ENCODE measurements around the gene C2CD4C.

The C2CD4C gene

GRCh38 chr19:374183-374885, 34.6 kb downstream of the C2CD4C start:
- no peak for TF ChIP-seq CTCF (IDR thresholded peaks at IDR 0.05; ENCODE audit: borderline replicate concordance, insufficient read depth, low read depth, low read length)

GRCh38 chr19:373391-374182, 35.4 kb downstream of the C2CD4C start:
- TF ChIP-seq CTCF (IDR thresholded peaks at IDR 0.05; ENCODE audit: borderline replicate concordance, insufficient read depth, low read depth, low read length) = no peak
- no peak overlapping the region for H3K4me3 ChIP-seq (ENCODE audit: low read depth, low read length)

More at GRCh38 chr19:374183-374885, 34.6 kb downstream of the C2CD4C start:
- H3K4me3 ChIP-seq (ENCODE audit: low read depth, low read length) = no peak overlapping the region

DNA sequence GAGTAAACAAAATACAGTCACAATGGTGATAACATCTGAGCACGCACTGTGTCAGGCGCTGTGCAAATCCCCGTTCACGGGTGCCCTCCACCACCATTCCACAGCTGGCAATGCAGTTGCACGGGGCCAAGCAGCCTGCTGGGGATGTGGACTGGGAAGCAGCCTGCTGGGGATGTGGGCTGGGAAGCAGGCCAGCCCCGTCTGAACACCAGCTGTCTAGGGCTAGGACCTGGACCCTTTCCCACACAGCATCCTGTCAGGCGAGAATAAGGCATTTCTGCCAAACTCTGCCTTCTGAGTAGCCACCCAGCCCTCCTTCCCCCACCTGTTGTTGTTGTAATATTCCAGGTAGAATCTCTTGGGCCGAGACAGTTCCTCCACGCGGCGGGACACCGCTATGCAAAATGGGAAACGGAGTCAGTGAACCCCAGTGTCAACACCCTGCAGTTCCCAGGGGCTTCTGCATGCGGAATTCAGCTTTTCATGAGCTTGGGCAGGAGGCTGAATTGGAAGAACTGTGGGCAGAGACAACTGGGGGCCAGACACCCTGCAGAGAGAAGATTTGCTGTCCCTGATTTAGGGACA, 36.5 kb downstream of the C2CD4C start:
- no peak for TF ChIP-seq CTCF (IDR thresholded peaks at IDR 0.05; ENCODE audit: borderline replicate concordance, insufficient read depth, low read depth, low read length)
- H3K4me3 ChIP-seq (ENCODE audit: low read depth, low read length) = no peak overlapping the region

DNA sequence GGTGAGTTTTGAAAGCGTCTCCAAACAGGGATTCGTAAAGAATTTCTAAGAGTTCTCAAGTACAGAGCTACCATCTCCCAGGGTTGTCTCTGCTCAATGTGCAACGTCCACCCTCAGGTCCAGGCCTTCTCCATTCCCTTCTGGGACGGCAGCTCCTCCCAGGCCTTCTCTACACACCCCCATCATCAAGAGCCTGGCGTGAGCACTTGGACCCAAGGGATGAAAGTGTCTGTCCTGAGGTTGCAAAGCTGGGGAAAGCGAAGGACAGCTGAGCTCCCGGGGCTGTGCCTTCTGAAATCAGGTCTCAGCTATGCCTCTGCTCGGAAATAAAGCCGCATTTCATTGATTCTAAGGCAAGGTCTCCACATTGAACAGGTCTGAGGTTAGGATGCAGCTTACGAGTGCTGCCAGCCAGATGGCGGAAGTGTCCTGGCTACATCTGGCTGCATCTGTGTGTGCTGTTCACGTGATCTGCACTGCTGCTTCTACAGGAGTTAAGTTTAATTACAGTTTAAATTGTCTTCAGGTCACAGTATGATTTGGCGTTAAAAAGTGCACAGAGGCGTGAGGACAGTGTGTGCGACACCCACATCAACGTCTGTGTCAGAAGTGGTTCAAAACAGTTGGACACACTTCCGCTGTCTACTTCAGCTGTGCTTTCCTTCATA, 37.3 kb downstream of the C2CD4C start:
- TF ChIP-seq CTCF (IDR thresholded peaks at IDR 0.05; ENCODE audit: borderline replicate concordance, insufficient read depth, low read depth, low read length) = no peak
- no peak overlapping the region for H3K4me3 ChIP-seq (ENCODE audit: low read depth, low read length)

- no peak for TF ChIP-seq CTCF (IDR thresholded peaks at IDR 0.05; ENCODE audit: borderline replicate concordance, insufficient read depth, low read depth, low read length)
- H3K4me3 ChIP-seq (ENCODE audit: low read depth, low read length) = no peak overlapping the region
These were observed 38.2 kb downstream of the C2CD4C start for GRCh38 chr19:370641-371330.

- no peak overlapping the region for H3K4me3 ChIP-seq (ENCODE audit: low read depth, low read length)
- TF ChIP-seq CTCF (IDR thresholded peaks at IDR 0.05; ENCODE audit: borderline replicate concordance, insufficient read depth, low read depth, low read length) = no peak
These were observed 39.1 kb downstream of the C2CD4C start for GRCh38 chr19:369876-370275.
